GM18867 (cell line): ENCODE measurements around the gene SLC6A6.

Source experiments
- ATAC-seq: cut with Tn5 transposase; IDR thresholded peaks from one replicate; pipeline ENCODE4 v1.9.1; 2021; ENCODE audit warnings: mild to moderate bottlenecking, moderate library complexity; ENCODE audit not compliant: unreplicated experiment

The SLC6A6 gene

GRCh38 chr3:14517601-14518431 is 115.4 kb downstream of the SLC6A6 start:
- ATAC-seq = no peak

- no peak for ATAC-seq
These were observed 116.0 kb downstream of the SLC6A6 start for GRCh38 chr3:14518432-14518802.

GRCh38 chr3:14518893-14519292 is 116.5 kb downstream of the SLC6A6 start:
- ATAC-seq = no peak

- ATAC-seq = no peak
These were observed 117.0 kb downstream of the SLC6A6 start for GRCh38 chr3:14519406-14519805.

GRCh38 chr3:14520149-14520548 is 117.7 kb downstream of the SLC6A6 start:
- ATAC-seq = no peak

GRCh38 chr3:14520967-14521366 is 118.6 kb downstream of the SLC6A6 start:
- ATAC-seq = no peak

GRCh38 chr3:14521611-14522010 is 119.2 kb downstream of the SLC6A6 start:
- no peak for ATAC-seq

- ATAC-seq = no peak
These were observed 119.8 kb downstream of the SLC6A6 start for GRCh38 chr3:14522129-14522691.

- no peak for ATAC-seq
These were observed 120.4 kb downstream of the SLC6A6 start for GRCh38 chr3:14522768-14523167.

GRCh38 chr3:14523792-14524191 is 121.4 kb downstream of the SLC6A6 start:
- no peak for ATAC-seq

GRCh38 chr3:14524311-14524711 is 121.9 kb downstream of the SLC6A6 start:
- no peak for ATAC-seq

- ATAC-seq = no peak
These were observed 122.7 kb downstream of the SLC6A6 start for GRCh38 chr3:14524920-14525660.

GRCh38 chr3:14525685-14526631 is 123.6 kb downstream of the SLC6A6 start:
- no peak for ATAC-seq

- no peak for ATAC-seq
These were observed 125.7 kb downstream of the SLC6A6 start for GRCh38 chr3:14528081-14528480.

- no peak for ATAC-seq
These were observed 129.5 kb downstream of the SLC6A6 start for GRCh38 chr3:14531856-14532395.

- ATAC-seq = no peak
These were observed 130.5 kb downstream of the SLC6A6 start for GRCh38 chr3:14532691-14533456.

- ATAC-seq = no peak
These were observed 131.1 kb downstream of the SLC6A6 start for GRCh38 chr3:14533457-14533958.

GRCh38 chr3:14534516-14535191 is 132.2 kb downstream of the SLC6A6 start:
- no peak for ATAC-seq

- no peak for ATAC-seq
These were observed 133.2 kb downstream of the SLC6A6 start for GRCh38 chr3:14535616-14536015.
